HepG2 (cell line): Measurements from ENCODE around the gene NF2. TPM values are rescaled to one million over a fixed set of nuclear protein-coding genes. Genes with fewer than 3 reads are reported as not detected.

Experiments used
- ATF7-NPFF ChIP-seq: sonication (generic); formaldehyde crosslinking; IDR thresholded peaks from 2 replicates; pipeline ENCODE4 v1.8.1; 2023; ENCODE audit warnings: mild to moderate bottlenecking, low read depth, missing genetic modification reagents, moderate library complexity
- ESRRA ChIP-seq: sonication (generic); formaldehyde crosslinking; IDR thresholded peaks from 2 replicates; pipeline ENCODE4 v1.5.1; 2020; ENCODE audit warnings: mild to moderate bottlenecking, low read depth, missing genetic modification reagents
- FOSL1 ChIP-seq: sonication (generic); formaldehyde crosslinking; IDR thresholded peaks from 2 replicates; pipeline ENCODE4 v1.9.0; 2021; ENCODE audit warnings: missing genetic modification reagents, borderline replicate concordance
- GABPA ChIP-seq, 2 experiments: IDR thresholded peaks; 2 replicates each; pipeline ENCODE4 v1.6.1; 2011 to 2016; ENCODE audit warnings: low read depth in 2 of 2, low read length in 1 of 2, missing biosample characterization in 1 of 2, missing genetic modification characterization in 1 of 2
- HES4 ChIP-seq: sonication (generic); formaldehyde crosslinking; IDR thresholded peaks from 2 replicates; pipeline ENCODE4 v1.9.0; 2021; ENCODE audit warnings: mild to moderate bottlenecking, missing genetic modification reagents, borderline replicate concordance
- KDM2A ChIP-seq: sonication (generic); formaldehyde crosslinking; IDR thresholded peaks from 2 replicates; pipeline ENCODE4 v1.4.0; 2020; ENCODE audit warnings: low read depth, missing genetic modification reagents, borderline replicate concordance
- MTA3 ChIP-seq: sonication (generic); formaldehyde crosslinking; IDR thresholded peaks from 2 replicates; pipeline ENCODE4 v1.4.0; 2020; ENCODE audit warnings: missing genetic modification reagents
- MXD4 ChIP-seq: IDR thresholded peaks from 2 replicates; pipeline ENCODE4 v1.6.1; 2016; ENCODE audit warnings: mild to moderate bottlenecking, missing biosample characterization, missing genetic modification reagents
- PHF20 ChIP-seq: sonication (generic); formaldehyde crosslinking; IDR thresholded peaks from 2 replicates; pipeline ENCODE4 v1.5.0; 2020; ENCODE audit warnings: mild to moderate bottlenecking, missing genetic modification reagents
- POLR2G ChIP-seq: fragments of 200-400 bp; formaldehyde crosslinking; IDR thresholded peaks from 2 replicates; pipeline ENCODE4 v1.6.1; 2018; ENCODE audit warnings: mild to moderate bottlenecking, low read depth, low read length, moderate library complexity
- SP5 ChIP-seq: IDR thresholded peaks from 2 replicates; pipeline ENCODE4 v1.6.1; 2016; ENCODE audit warnings: low read depth, borderline replicate concordance
- ZFAT ChIP-seq: sonication (generic); formaldehyde crosslinking; conservative IDR thresholded peaks from 2 replicates; pipeline ENCODE4 v1.8.1; 2023; ENCODE audit warnings: missing genetic modification reagents, inconsistent platforms
- ZNF24 ChIP-seq: fragments of 450-650 bp; IDR thresholded peaks from 2 replicates; pipeline ENCODE4 v1.6.1; 2017; ENCODE audit warnings: antibody characterized with exemption, mild to moderate bottlenecking
- ZNF451 ChIP-seq: sonication (generic); formaldehyde crosslinking; IDR thresholded peaks from 2 replicates; pipeline ENCODE4 v1.5.0; 2020; ENCODE audit warnings: mild to moderate bottlenecking, missing genetic modification reagents
- ZNF468 ChIP-seq: sonication (generic); formaldehyde crosslinking; IDR thresholded peaks from 2 replicates; pipeline ENCODE4 v1.8.0; 2022; ENCODE audit warnings: mild to moderate bottlenecking, moderate library complexity, missing genetic modification reagents
- ZNF766 ChIP-seq: sonication (generic); formaldehyde crosslinking; IDR thresholded peaks from 2 replicates; pipeline ENCODE4 v1.5.0; 2020; ENCODE audit warnings: missing genetic modification reagents, borderline replicate concordance
- polyA plus RNA-seq, 8 experiments: library from polyadenylated mRNA; depleted of rRNA in 3 of 8; stranded (reverse) in 7 of 8; unstranded in 1 of 8; fragments of >200 nt; fragmentation: Illumina TruSeq in 4 of 8; extraction: Trizol in 4 of 8; gene quantifications; 2 replicates each; pipeline versions ENCODE4 v1.2.1 to v1.2.3, GENCODE V29; 2011 to 2016; ENCODE audit warnings: low read depth in 4 of 8, missing spikeins in 1 of 8, mixed read lengths in 1 of 8; ENCODE audit not compliant: insufficient read depth in 1 of 8
- total RNA-seq, 5 experiments: library from RNA; depleted of rRNA; stranded (reverse); fragments of >200 nt; fragmentation: Illumina TruSeq; extraction: Trizol; gene quantifications; 2 replicates each; pipeline ENCODE4 v1.2.3, GENCODE V29; 2016; ENCODE audit warnings: low read depth in 1 of 5
- TF ChIP-seq, protein P1 (sequence below): IDR thresholded peaks from 2 replicates; pipeline ENCODE4 v1.6.1; 2012; ENCODE audit warnings: inconsistent platforms
- TF ChIP-seq, protein P2 (sequence below): sonication (generic); formaldehyde crosslinking; IDR thresholded peaks from 2 replicates; pipeline ENCODE4 v1.4.0; 2020; ENCODE audit warnings: missing genetic modification reagents, borderline replicate concordance
- TF ChIP-seq, protein P3 (sequence below): sonication (generic); formaldehyde crosslinking; IDR thresholded peaks from 2 replicates; pipeline ENCODE4 v1.5.1; 2020; ENCODE audit warnings: mild to moderate bottlenecking, missing genetic modification reagents, borderline replicate concordance

Gene NF2
- total and polyA plus RNA-seq, 2 of the 13 experiments (the other 11 are each of a cell fraction or from before 2014, with no cell fraction given) = 9.3 to 33.3 TPM

DNA sequence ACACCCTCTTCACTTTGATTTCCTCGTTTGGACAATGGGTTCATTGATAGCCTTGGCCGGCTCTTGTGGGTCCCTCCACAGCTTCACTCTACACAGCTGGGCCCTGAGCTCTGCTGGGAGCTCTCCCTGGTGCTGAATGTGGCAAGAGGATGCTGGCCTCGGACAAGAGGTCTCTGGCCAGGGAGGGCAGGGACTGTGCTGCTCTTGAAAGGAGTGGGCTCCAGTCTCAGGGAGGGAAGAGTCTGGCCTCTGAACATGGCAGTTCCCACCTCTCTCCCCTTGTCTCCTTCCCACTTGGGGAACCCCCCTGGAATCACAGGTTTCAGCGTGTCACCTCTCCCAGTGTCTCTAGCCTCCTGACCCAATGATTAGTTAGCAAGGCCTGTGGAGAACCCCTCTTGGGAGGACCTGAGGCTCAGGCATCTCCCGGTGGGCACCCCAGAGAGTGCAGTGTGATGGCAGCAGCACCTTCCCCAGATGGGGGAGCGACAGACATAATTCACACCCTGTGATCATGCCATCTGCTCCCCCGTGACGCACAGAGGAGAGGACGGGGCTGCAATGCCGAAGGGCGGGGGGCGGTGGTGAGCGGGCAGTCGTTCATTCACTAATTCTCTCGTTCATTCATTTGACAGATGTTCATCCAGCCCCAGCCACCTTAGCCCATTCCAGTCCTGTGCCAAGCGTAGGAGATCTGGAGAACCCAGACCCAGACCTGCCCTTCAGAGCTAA, 113.5 kb downstream of the NF2 start (continued):
- TF ChIP-seq FOSL1 (CRISPR knock-in tag) (no peak), ZNF468 (CRISPR knock-in tag) (no peak), ZNF24 (no peak), KDM2A (CRISPR knock-in tag) (peak; percentile 84), ZFAT (CRISPR knock-in tag) (0 out of 2 replicates have a peak, but pooled peaks have one; percentile 51), ZNF766 (CRISPR knock-in tag) (peak; percentile 66; the same call in 1 of the 2 replicates), ZNF451 (CRISPR knock-in tag) (no peak), GABPA (IDR thresholded peaks at IDR 0.05; ENCODE audit: low read depth, low read length) (no peak), GABPA (CRISPR knock-in tag; IDR thresholded peaks at IDR 0.05; ENCODE audit: low read depth) (no peak), HES4 (CRISPR knock-in tag) (peak; percentile 96), SP5 (CRISPR knock-in tag) (no peak), PHF20 (CRISPR knock-in tag) (no peak), POLR2G (no peak), ATF7-NPFF (CRISPR knock-in tag) (peak; percentile 68; the same call in 1 of the 2 replicates), MXD4 (CRISPR knock-in tag) (peak; percentile 93), ESRRA (CRISPR knock-in tag) (peak; percentile 36; the same call in 1 of the 2 replicates), MTA3 (CRISPR knock-in tag) (0 out of 2 replicates have a peak, but pooled peaks have one; percentile 47)
- TF ChIP-seq, protein P1, sequence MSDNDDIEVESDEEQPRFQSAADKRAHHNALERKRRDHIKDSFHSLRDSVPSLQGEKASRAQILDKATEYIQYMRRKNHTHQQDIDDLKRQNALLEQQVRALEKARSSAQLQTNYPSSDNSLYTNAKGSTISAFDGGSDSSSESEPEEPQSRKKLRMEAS = no peak
- TF ChIP-seq, protein P2, sequence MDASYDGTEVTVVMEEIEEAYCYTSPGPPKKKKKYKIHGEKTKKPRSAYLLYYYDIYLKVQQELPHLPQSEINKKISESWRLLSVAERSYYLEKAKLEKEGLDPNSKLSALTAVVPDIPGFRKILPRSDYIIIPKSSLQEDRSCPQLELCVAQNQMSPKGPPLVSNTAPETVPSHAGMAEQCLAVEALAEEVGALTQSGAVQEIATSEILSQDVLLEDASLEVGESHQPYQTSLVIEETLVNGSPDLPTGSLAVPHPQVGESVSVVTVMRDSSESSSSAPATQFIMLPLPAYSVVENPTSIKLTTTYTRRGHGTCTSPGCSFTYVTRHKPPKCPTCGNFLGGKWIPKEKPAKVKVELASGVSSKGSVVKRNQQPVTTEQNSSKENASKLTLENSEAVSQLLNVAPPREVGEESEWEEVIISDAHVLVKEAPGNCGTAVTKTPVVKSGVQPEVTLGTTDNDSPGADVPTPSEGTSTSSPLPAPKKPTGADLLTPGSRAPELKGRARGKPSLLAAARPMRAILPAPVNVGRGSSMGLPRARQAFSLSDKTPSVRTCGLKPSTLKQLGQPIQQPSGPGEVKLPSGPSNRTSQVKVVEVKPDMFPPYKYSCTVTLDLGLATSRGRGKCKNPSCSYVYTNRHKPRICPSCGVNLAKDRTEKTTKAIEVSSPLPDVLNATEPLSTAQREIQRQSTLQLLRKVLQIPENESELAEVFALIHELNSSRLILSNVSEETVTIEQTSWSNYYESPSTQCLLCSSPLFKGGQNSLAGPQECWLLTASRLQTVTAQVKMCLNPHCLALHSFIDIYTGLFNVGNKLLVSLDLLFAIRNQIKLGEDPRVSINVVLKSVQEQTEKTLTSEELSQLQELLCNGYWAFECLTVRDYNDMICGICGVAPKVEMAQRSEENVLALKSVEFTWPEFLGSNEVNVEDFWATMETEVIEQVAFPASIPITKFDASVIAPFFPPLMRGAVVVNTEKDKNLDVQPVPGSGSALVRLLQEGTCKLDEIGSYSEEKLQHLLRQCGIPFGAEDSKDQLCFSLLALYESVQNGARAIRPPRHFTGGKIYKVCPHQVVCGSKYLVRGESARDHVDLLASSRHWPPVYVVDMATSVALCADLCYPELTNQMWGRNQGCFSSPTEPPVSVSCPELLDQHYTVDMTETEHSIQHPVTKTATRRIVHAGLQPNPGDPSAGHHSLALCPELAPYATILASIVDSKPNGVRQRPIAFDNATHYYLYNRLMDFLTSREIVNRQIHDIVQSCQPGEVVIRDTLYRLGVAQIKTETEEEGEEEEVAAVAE = peak; percentile 91
- TF ChIP-seq, protein P3, sequence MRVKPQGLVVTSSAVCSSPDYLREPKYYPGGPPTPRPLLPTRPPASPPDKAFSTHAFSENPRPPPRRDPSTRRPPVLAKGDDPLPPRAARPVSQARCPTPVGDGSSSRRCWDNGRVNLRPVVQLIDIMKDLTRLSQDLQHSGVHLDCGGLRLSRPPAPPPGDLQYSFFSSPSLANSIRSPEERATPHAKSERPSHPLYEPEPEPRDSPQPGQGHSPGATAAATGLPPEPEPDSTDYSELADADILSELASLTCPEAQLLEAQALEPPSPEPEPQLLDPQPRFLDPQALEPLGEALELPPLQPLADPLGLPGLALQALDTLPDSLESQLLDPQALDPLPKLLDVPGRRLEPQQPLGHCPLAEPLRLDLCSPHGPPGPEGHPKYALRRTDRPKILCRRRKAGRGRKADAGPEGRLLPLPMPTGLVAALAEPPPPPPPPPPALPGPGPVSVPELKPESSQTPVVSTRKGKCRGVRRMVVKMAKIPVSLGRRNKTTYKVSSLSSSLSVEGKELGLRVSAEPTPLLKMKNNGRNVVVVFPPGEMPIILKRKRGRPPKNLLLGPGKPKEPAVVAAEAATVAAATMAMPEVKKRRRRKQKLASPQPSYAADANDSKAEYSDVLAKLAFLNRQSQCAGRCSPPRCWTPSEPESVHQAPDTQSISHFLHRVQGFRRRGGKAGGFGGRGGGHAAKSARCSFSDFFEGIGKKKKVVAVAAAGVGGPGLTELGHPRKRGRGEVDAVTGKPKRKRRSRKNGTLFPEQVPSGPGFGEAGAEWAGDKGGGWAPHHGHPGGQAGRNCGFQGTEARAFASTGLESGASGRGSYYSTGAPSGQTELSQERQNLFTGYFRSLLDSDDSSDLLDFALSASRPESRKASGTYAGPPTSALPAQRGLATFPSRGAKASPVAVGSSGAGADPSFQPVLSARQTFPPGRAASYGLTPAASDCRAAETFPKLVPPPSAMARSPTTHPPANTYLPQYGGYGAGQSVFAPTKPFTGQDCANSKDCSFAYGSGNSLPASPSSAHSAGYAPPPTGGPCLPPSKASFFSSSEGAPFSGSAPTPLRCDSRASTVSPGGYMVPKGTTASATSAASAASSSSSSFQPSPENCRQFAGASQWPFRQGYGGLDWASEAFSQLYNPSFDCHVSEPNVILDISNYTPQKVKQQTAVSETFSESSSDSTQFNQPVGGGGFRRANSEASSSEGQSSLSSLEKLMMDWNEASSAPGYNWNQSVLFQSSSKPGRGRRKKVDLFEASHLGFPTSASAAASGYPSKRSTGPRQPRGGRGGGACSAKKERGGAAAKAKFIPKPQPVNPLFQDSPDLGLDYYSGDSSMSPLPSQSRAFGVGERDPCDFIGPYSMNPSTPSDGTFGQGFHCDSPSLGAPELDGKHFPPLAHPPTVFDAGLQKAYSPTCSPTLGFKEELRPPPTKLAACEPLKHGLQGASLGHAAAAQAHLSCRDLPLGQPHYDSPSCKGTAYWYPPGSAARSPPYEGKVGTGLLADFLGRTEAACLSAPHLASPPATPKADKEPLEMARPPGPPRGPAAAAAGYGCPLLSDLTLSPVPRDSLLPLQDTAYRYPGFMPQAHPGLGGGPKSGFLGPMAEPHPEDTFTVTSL (CRISPR knock-in tag) = no peak
